Activated T-cell treated with anti-CD3 and anti-CD28 coated beads for 4 hours (primary cell): ENCODE measurements around the gene LARP1.
A peak's percentile ranks its signal among the peaks of the same experiment; 100 is the strongest.
"Not testable (repeated sequence)": the region's sequence is repeated elsewhere in the genome, so short reads cannot be mapped to it uniquely, and the experiment has no call there.

Experiments
- DNase-seq: peaks from one replicate; pipeline ENCODE4 v3.0.0-alpha.2; 2020

The LARP1 gene

DNA sequence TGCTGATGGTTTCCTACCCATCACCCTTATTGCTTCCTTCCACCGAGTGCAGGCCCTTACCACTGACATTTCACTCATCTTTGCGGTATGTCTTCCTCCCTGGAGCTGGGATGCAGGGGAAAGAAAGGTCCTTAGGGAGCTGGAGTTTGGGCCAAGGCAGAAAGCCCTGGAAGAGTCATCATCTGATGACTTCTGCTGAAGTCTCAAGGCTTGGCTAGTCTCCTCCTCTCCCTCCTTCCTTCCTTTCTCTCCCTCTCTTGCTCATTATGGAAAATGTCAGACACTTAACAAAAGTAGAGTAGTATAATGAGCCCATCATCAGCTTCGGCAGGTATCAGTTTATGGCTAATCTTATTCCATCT lies 40.0 kb downstream of the LARP1 start:
- DNase-seq = no peak

DNA sequence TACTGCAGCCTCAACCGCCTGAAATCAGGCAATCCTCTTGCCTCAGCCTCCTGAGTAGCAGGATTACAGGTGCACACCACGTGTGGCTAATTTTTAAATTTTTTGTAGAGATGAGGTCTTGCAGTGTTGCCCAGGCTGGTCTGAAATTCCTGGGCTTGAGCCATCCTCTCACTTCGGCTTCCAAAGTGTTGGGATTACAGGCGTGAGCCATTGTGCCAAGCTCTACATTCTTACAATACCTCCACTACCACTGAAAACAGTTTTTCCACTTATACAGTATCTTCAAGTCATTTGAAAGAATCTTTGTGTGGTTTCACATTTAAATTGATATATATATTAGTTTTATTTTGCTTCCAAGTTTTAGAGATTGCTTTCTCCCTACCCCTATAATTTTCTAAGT lies 42.6 kb downstream of the LARP1 start:
- no peak for DNase-seq

- DNase-seq = no peak
Measured at GRCh38 chr5:154800582-154800981, 45.4 kb downstream of the LARP1 start.

- no peak for DNase-seq
Measured at GRCh38 chr5:154801083-154801482, 45.9 kb downstream of the LARP1 start.

- no peak for DNase-seq
Measured at GRCh38 chr5:154802050-154802449, 46.9 kb downstream of the LARP1 start.

DNA sequence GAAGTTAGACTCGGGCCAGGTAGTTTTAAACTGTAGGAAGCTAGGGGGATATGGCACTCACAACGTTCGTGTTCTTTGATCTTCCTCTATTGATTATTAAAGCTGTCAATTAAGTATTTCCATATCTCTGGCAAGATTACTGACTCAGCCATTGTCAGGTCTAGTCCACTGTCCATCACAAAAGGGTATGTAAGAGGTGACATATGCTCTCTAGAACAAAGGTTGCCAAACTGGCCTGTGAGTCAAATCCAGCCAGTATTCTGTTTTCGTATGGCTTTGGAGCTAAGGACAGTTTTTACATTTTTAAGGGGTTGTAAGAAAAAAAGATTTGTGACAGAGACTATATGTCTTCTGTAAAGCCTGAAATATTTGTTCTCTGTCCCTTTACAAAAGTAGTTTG lies 51.0 kb downstream of the LARP1 start:
- no peak for DNase-seq

DNA sequence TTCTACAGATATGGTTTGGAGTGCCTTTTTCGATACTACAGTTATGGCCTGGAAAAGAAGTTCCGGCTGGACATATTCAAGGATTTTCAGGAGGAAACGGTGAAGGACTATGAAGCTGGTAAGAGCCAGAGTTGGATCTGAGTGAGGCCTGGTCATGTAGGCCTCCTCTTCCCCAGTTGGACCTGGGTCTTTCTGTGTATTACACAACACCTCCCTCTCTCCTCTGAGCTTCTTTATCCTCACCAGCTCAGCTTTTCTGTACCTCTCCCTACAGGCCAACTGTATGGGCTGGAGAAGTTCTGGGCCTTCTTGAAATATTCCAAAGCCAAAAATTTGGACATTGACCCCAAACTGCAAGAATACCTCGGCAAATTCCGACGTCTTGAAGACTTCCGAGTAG lies 56.1 kb downstream of the LARP1 start:
- no peak for DNase-seq

DNA sequence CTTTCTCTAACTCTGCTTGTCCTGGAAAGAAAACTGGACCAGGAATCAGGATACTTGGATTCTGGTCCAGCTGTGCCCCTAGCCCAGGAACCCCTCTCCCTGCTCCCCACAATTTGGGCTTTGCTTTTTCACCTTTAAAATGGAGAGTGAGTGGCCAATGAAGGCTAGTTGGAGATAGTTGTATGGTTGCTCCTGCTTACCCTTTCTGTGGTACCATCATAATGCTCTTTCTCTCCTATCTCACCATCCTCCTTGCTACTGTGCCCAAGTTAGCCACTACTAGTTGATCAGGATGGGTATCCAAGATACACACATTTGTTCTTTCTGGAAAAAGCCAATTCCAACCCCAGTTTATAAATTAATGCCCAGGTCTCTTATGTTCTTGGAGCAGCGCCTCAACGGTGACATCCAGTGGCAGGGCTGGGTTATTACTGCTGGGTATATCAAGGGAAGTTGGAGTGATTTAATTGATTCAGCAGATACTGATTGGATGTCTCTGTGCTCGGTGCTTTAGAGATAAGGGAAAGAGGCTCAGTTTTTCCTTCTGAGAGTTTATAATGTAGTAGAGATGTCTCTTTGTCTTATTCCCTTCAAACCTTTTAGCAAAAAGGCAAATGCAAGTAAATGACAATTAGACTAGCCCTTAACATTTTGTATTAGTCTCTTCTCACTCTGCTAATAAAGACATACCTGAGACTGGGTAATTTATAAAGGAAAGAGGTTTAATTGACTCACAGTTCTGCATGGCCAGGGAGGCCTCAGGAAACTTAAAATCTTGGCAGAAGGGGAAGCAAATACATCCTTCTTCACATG lies 56.7 kb downstream of the LARP1 start:
- DNase-seq = peak; percentile 42

DNA sequence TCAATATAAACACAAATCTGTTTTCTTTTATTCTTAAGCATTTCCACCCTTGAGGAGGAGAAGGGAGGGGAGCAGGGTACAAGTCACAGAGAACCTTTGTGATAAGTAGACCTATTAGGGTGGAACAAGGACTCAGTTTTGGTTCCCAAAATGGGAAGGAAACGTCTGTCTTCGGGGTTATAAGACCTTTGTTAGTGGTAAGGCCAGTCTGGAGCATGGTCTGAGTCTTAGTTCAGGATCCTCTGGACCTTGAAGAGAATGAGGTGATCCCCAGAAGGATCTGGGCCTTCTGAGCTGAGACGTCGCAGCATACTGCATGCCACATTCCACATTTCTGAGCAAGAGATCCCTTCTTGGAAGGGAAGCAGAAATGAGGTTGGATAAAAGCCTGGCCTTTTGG lies 58.0 kb downstream of the LARP1 start:
- DNase-seq = no peak

- no peak for DNase-seq
Measured at GRCh38 chr5:154813736-154814135, 58.6 kb downstream of the LARP1 start.

DNA sequence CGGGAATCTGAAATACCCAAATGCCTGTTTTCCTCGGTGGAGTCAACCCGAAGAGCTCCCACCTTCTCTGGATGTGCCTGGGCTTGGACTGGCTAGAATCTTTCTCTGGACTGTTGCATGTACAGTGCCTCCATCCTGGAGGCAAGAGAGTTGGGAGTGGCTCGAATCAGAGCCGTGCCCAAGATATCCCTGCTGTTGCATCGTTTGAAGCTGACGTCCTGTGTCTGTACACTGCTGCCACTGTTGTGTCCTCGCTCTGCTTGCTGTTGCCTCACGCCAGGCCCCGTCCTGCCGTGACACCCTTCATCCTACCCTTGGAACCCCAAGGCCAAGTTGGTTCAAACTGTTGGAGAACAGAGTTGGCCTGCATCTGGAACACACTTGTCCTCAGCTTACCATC lies 59.8 kb downstream of the LARP1 start:
- no peak for DNase-seq

GRCh38 chr5:154815684-154816247 lies 60.6 kb downstream of the LARP1 start:
- no peak for DNase-seq

DNA sequence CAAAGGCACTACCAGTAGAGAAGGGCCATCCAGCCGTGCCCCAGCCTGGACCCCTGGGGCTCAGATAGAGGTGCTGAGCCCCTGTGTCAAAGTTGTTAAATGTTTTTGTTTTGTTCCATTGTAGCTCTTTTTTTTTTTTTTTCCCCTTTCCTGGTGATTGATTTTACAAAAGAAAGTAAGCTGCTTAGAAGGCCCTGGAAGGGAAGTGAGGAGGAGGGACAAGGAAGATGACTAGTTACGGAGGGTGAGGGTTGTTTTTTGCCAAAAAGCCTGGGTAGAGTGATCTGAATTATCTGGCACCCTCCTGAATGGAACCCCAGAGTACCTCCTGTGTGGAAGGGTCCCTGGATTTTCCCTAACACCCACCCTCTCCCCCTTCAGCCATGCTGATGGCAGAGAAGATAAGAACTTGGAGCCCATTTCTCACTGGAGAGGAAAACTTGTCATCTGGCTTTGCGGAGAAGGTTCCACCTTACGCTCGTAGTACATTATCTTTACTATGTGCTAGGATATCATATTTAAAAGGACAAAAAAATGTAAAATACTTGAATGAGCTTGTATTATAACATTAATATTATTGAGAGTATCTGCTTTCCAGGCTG lies 61.8 kb downstream of the LARP1 start:
- no peak for DNase-seq

DNA sequence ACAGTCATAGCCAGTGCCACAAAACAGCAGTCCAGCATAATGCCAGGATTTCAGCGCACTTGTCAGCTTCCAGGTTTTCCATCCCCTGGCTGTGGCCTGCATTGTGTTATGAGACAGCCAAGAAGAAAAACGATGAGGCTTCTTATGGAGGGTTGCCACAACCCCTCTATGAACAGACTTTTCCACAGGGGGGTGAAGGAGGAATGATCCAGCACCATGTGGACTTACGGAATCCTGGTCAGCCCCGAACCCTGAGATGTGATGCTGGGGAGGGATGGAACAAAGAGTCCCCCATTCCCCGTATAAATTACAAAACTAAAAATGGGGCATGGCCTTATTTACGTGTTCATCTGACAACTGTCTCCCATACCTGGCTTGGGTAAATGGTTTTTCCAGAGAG lies 62.6 kb downstream of the LARP1 start:
- no peak for DNase-seq

- DNase-seq = no peak
Measured at GRCh38 chr5:154818471-154819116, 63.4 kb downstream of the LARP1 start.

GRCh38 chr5:154819546-154819945 lies 64.4 kb downstream of the LARP1 start:
- no peak for DNase-seq

GRCh38 chr5:154820383-154820782 lies 65.2 kb downstream of the LARP1 start:
- DNase-seq = no peak

GRCh38 chr5:154822896-154823295 lies 67.7 kb downstream of the LARP1 start:
- DNase-seq = not testable (repeated sequence)

DNA sequence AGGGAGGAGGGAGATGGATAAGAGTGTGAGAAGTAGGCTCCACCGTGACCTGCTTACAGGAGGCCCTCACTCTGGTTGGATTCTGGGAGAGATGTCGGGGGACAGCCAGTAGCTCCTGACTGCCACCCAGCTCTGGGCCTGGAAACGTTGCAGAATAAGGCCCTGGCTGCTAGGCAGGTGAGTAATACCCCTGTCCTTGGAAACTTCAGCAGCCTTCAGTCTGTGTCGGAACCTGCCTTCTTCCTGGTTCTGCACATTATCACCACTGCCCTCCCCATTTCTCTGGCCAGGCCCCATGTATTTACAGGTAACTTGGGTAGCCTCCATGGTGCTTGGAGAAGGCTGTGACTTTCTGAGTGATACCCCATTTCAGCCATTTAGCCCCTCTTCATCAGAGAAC lies 68.4 kb downstream of the LARP1 start:
- DNase-seq = no peak

DNA sequence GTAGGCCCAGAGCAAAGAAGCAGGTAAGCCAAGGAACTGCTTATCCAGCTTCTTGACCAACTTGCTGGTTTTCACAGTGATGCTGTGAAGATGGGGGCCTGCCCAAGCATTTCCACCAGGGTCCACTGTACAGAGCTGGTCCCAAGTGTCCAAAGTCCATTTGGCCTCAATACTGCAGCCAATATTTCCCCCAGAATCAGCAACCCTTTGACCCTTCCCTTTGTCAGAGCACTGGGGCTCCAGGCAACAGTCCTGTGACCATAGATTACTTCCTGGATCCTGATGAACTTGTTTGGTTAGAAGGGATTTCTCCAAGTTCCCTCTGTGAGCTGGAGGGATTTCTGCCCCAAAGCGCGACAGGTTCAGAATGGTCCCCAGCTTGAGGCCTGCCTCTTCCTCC lies 68.9 kb downstream of the LARP1 start:
- no peak for DNase-seq

- no peak for DNase-seq
Measured at GRCh38 chr5:154829181-154829588, 74.0 kb downstream of the LARP1 start.

- DNase-seq = peak; percentile 8
Measured at GRCh38 chr5:154829589-154830218, 74.5 kb downstream of the LARP1 start.

DNA sequence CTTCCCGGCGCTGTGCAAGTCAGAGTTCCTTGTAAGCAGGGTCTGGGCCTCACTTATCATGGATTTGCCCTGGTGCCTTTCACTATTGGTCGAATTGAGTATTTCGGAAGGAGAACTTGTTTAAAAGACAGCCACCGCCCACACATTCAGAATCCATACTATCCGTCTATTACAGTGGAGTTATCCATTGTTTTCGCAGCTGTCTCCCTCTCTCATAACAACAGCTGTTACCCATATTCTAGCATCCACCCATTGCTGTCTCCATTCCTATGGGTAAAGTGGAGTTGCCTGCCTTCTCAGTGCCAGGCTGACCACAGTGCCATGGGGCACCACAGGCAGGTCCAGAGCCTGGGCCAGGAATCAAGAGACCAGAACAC lies 75.0 kb downstream of the LARP1 start:
- no peak for DNase-seq

GRCh38 chr5:154830596-154830995 lies 75.4 kb downstream of the LARP1 start:
- DNase-seq = no peak
